Uterus (tissue), 4 donors: ENCODE measurements around the gene IL17RD. TPM values are rescaled to one million over a fixed set of nuclear protein-coding genes. Genes with fewer than 3 reads are reported as not detected.

Experiments
- DNase-seq, 2 donors: peaks; one replicate each; pipeline ENCODE4 v3.0.0-alpha.2; 2019 to 2020
- H3K27ac ChIP-seq, 2 donors: fragments of 200-600 bp; sonication (generic); 1 replicate in 1 of 2; 2 replicates in 1 of 2; pipeline ENCODE4 v1.5.1; 2016 to 2018
- H3K27me3 ChIP-seq, 2 donors: fragments of 200-600 bp; sonication (generic); one replicate each; pipeline ENCODE4 v1.5.1; 2018 to 2019; ENCODE audit warnings: control low read depth in 1 of 2
- H3K36me3 ChIP-seq, 2 donors: fragments of 200-600 bp; sonication (generic); one replicate each; pipeline ENCODE4 v1.5.1; 2019; ENCODE audit warnings: control low read depth in 1 of 2
- H3K4me1 ChIP-seq, 2 donors: fragments of 200-600 bp; sonication (generic); one replicate each; pipeline ENCODE4 v1.5.1; 2018 to 2019; ENCODE audit warnings: control low read depth in 1 of 2
- H3K4me3 ChIP-seq, 2 donors: fragments of 200-600 bp; sonication (generic); 1 replicate in 1 of 2; 2 replicates in 1 of 2; pipeline ENCODE4 v1.5.1; 2018 to 2019; ENCODE audit warnings: mild to moderate bottlenecking in 1 of 2
- H3K9me3 ChIP-seq, 2 donors: fragments of 200-600 bp; sonication (generic); one replicate each; pipeline ENCODE4 v1.5.1; 2019; ENCODE audit warnings: control low read depth in 1 of 2
- CTCF ChIP-seq, 4 experiments: fragments of 200-600 bp in 2 of 4; fragments of 450-650 bp in 2 of 4; sonication (generic) in 2 of 4; IDR thresholded peaks; one replicate each; pipeline ENCODE4 v1.5.1; 2016 to 2019; ENCODE audit warnings: antibody characterized with exemption in 4 of 4, mild to moderate bottlenecking in 2 of 4, moderate library complexity in 1 of 4
- POLR2A ChIP-seq, 2 donors: fragments of 450-650 bp; IDR thresholded peaks; one replicate each; pipeline ENCODE4 v1.6.1; 2016; ENCODE audit warnings: antibody characterized with exemption in 2 of 2, mild to moderate bottlenecking in 1 of 2, moderate library complexity in 1 of 2
- intact Hi-C: fragments of 100-400 bp; cut with DNase I; formaldehyde crosslinking; loops from one replicate; pipeline ENCODE4 v1.15.1; 2023; ENCODE audit warnings: low total_unique reads
- total RNA-seq, 4 donors: library from RNA; depleted of rRNA in 3 of 4; stranded (reverse); fragments of >200 nt in 3 of 4; gene quantifications; one replicate each; pipeline versions ENCODE4 v1.1.0 to v1.2.4, GENCODE V29; 2014 to 2023
- donor health status: DM: yes; HTN: yes; CAD: no.

The IL17RD gene
- total RNA-seq, 4 donors from 2014 or later, result 19.0 to 95.9 (median 52.5) TPM

- Histone ChIP-seq H3K4me3 (no peak overlapping the region), H3K27ac (peak overlapping the region; percentile 58 to 66), H3K9me3 (no peaks in the 10 kb centered on the region), H3K4me1 (peaks cover 0 to 20% of the 10 kb centered on the region in 2 donors), H3K27me3 (no peaks in the 10 kb centered on the region), H3K36me3 (no peaks in the 10 kb centered on the region)
- intact Hi-C loops, result no loop called here
- no peak for DNase-seq
- TF ChIP-seq POLR2A (IDR thresholded peaks at IDR 0.05) (no peak), CTCF (IDR thresholded peaks at IDR 0.05) (no peak)
Measured at GRCh38 chr3:57126244-57126643, 38.9 kb downstream of the IL17RD start.

GRCh38 chr3:57120451-57121174, 44.5 kb downstream of the IL17RD start:
- Histone ChIP-seq H3K27me3 (no peaks in the 10 kb centered on the region), H3K27ac (peak overlapping the region; percentile 69 to 84), H3K4me1 (peaks cover 0 to 23% of the 10 kb centered on the region in 2 donors), H3K4me3 (no peak overlapping the region), H3K36me3 (no peaks in the 10 kb centered on the region), H3K9me3 (no peaks in the 10 kb centered on the region)
- DNase-seq, result peak; percentile 63 to 71
- intact Hi-C loops, result no loop called here
- TF ChIP-seq POLR2A (IDR thresholded peaks at IDR 0.05) (no peak), CTCF (IDR thresholded peaks at IDR 0.05) (no peak)

GRCh38 chr3:57120040-57120439, 45.1 kb downstream of the IL17RD start:
- DNase-seq, result peak; percentile 70 to 80
- no peaks in the 10 kb centered on the region for H3K36me3 ChIP-seq
- peak overlapping the region; percentile 69 to 84 for H3K27ac ChIP-seq
- no peaks in the 10 kb centered on the region for H3K9me3 ChIP-seq
- peaks cover 0 to 18% of the 10 kb centered on the region in 2 donors for H3K4me1 ChIP-seq
- TF ChIP-seq POLR2A (IDR thresholded peaks at IDR 0.05) (no peak), CTCF (IDR thresholded peaks at IDR 0.05) (no peak)
- intact Hi-C loops, result no loop called here
- no peak overlapping the region for H3K4me3 ChIP-seq
- no peaks in the 10 kb centered on the region for H3K27me3 ChIP-seq

GRCh38 chr3:57118254-57118653, 46.9 kb downstream of the IL17RD start:
- Histone ChIP-seq H3K4me3 (no peak overlapping the region), H3K27me3 (no peaks in the 10 kb centered on the region), H3K4me1 (peaks cover 0 to 12% of the 10 kb centered on the region in 2 donors), H3K9me3 (no peaks in the 10 kb centered on the region), H3K27ac (peak overlapping the region; percentile 56 to 84), H3K36me3 (no peaks in the 10 kb centered on the region)
- DNase-seq, result no peak
- TF ChIP-seq POLR2A (IDR thresholded peaks at IDR 0.05) (no peak), CTCF (IDR thresholded peaks at IDR 0.05) (no peak)
- intact Hi-C loops, result no loop called here

- Histone ChIP-seq H3K4me3 (no peak overlapping the region), H3K4me1 (peaks cover 0 to 5% of the 10 kb centered on the region in 2 donors), H3K9me3 (no peaks in the 10 kb centered on the region), H3K27me3 (no peaks in the 10 kb centered on the region), H3K36me3 (no peaks in the 10 kb centered on the region), H3K27ac (no peak overlapping the region)
- TF ChIP-seq POLR2A (IDR thresholded peaks at IDR 0.05) (no peak), CTCF (IDR thresholded peaks at IDR 0.05) (no peak)
- intact Hi-C loops, result no loop called here
- DNase-seq, result no peak
Measured at GRCh38 chr3:57116501-57116900, 48.7 kb downstream of the IL17RD start.
